ENCODE measurements around the gene PHLDB2. TPM values are rescaled to one million over a fixed set of nuclear protein-coding genes. Genes with fewer than 3 reads are reported as not detected.

PHLDB2 gene
- total RNA-seq, 1 donor: 14.1 TPM

DNA sequence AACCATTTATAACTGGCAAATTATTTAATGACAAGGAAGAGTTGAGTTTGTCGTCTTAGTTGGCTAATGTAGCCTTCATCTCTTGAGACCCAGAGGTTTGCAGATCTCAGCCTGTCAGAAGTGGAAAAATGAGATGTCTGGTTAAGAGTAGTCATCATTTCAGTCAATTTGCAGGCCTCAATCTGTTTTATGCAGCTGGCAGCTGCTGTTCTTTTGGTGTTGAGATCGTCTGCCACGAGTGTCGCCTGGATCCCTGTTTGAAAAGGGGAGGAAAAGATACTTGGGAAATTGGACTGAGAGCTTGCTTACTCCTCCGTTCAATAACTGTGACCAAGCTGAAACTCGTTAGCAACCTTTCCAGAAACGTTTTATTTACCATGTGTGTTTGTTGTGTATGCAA is 2.3 kb downstream of the PHLDB2 start:
- Histone ChIP-seq H3K27me3 (ENCODE audit: insufficient read depth, low read length) (peaks cover 26% of the 10 kb centered on the region), H3K4me3 (ENCODE audit: low read length) (no peak overlapping the region), H3K4me1 (ENCODE audit: insufficient read depth, low read length) (peaks cover 23% of the 10 kb centered on the region), H3K9me3 (ENCODE audit: low read depth, low read length) (no peaks in the 10 kb centered on the region)

DNA sequence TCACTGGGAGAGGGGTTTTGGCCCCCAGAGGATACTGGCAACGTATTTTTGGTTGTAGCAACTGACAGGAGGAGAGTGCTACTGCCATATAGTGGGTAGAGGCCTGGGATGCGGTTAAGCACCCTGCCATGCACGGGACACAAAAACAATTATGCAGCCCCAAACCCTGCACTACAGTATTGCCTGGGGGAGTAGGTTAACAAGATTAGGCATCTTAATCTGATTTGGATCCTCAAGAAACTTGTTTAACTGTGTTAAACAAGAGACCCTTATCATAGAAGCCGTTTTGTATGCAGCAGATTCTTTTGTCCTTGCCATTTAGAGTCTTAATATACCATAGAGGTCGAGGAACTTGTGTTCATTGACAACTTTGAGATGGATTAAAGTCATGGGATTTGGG is 3.4 kb downstream of the PHLDB2 start:
- no peaks in the 10 kb centered on the region for H3K9me3 ChIP-seq (ENCODE audit: low read depth, low read length)
- no peak overlapping the region for H3K4me3 ChIP-seq (ENCODE audit: low read length)
- peaks cover 23% of the 10 kb centered on the region for H3K4me1 ChIP-seq (ENCODE audit: insufficient read depth, low read length)
- H3K27me3 ChIP-seq (ENCODE audit: insufficient read depth, low read length): peaks cover 26% of the 10 kb centered on the region

DNA sequence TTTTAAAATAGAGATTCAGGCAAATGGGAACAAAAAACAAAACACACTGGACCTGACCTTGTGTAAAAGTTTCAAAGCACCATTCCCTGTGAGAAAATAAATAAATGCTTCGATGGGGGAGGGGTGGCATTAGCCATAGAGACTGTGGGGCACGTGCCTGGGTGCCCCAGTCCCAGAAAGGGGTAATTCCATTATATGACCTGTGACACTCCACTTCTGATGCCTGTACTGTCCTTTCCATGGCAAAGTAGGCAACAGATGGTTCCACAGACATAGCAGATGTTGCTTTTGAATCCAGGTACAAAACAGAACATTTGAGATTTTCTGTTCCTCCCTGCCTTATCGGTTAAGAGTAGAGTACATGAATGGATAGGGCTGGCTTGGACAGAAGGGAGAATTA is 3.9 kb downstream of the PHLDB2 start:
- H3K4me1 ChIP-seq (ENCODE audit: insufficient read depth, low read length): peaks cover 23% of the 10 kb centered on the region
- peaks cover 26% of the 10 kb centered on the region for H3K27me3 ChIP-seq (ENCODE audit: insufficient read depth, low read length)
- H3K4me3 ChIP-seq (ENCODE audit: low read length): no peak overlapping the region
- no peaks in the 10 kb centered on the region for H3K9me3 ChIP-seq (ENCODE audit: low read depth, low read length)

DNA sequence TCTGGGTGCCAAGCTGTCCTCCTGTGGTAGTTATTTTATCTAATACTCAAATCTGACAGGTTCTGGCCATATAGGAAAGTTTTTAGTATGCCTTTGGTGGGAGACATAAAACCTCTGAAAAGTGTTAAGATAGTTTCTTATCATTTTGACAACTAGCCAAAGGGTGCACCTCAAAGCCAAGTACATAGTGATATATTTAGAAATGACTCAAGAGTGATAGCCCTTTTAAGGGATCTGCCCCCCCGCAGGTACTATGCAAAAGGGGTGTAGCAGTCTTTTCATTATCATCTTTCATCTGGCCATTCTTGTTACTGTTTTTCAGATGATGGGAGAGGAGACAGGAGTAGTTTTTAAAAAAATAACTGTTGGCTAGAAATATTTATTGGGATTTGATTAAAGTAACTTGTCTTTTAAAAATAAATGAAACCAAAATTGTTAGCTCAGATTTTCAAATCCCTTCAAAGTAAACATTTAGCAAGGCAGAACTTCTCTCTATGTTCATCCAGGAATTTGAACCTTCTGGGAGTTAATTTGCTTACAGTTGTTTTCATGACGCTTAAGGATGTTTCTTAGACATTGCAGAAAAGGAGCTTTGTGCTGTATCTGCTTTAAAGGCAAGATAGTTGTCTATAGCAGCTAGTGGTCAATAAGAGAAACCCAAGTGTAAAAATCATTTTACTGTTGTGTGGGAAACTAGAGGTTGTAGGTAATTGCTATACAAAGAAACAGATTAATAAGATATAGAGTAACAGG is 5.1 kb downstream of the PHLDB2 start:
- Histone ChIP-seq H3K9me3 (ENCODE audit: low read depth, low read length) (no peaks in the 10 kb centered on the region), H3K4me3 (ENCODE audit: low read length) (no peak overlapping the region), H3K4me1 (ENCODE audit: insufficient read depth, low read length) (peaks cover 17% of the 10 kb centered on the region), H3K27me3 (ENCODE audit: insufficient read depth, low read length) (peaks cover 16% of the 10 kb centered on the region)

DNA sequence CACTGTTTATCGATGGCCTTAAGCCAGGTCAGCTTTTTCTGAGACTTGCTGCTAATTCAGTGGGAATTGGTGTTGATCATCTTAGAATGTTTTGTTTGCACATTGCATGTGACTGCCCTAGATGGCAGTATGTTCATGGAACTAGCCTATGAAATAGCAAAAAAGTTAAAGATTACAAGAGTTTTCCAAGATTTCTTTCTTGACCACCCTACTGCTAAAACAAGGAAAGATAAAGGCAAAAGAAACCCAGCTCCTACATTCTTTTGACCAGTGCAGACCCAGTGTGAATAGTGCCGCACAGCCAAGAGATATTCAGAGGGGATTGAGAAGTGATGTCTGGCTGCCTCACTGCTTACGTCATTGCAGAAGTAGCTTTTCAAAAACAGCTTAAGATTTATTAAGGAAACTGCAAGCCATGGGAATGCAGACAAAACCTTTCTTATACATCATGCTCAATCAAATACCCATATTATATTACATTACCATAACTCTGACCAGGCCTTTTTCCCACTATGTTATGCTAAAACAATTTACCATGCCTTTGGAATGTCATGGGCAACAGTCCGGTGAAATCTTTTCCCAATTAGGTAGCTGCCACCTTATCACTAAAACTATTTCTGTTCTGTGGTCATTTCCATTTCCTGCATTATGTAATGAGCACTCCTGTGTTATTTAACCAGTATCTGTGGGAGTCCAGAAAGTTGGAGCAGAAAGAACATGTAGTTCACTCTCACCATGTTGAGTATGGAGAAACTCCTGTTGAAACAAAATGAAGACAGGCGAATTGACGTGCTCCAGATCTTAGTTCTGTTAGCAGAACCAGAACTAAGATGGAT is 6.0 kb downstream of the PHLDB2 start:
- no peak overlapping the region for H3K4me3 ChIP-seq (ENCODE audit: low read length)

DNA sequence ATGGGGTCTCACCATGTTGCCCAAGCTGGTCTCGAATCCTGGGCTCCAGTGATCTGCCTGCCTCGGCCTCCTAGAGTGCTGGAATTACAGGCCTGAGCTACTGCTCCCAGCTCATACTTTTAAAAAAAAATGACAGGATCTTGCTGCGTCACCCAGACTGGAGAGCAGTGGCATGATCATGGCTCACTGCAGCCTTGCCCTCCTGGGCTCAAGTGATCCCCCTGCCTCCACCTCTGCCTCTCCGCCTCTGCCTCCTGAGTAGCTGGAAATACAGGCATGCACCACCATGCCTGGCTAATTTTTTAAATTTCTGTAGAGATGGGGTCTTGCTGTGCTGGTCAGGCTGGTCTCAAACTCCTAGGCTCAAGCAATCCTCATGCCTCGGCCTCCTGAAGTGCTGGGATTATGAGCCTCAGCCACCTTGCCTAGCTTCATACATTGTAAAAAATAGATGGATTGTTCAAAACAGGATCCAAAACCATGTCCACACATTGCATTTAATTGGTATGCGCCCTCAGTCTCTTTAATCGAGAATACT is 8.9 kb downstream of the PHLDB2 start:
- peaks cover 2% of the 10 kb centered on the region for H3K27me3 ChIP-seq (ENCODE audit: insufficient read depth, low read length)
- H3K4me3 ChIP-seq (ENCODE audit: low read length): no peak overlapping the region
- no peaks in the 10 kb centered on the region for H3K4me1 ChIP-seq (ENCODE audit: insufficient read depth, low read length)
- H3K9me3 ChIP-seq (ENCODE audit: low read depth, low read length): no peaks in the 10 kb centered on the region

More for the DNA sequence above, 6.0 kb downstream of the PHLDB2 start:
- Histone ChIP-seq H3K9me3 (ENCODE audit: low read depth, low read length) (no peaks in the 10 kb centered on the region), H3K4me1 (ENCODE audit: insufficient read depth, low read length) (peaks cover 10% of the 10 kb centered on the region), H3K27me3 (ENCODE audit: insufficient read depth, low read length) (peaks cover 14% of the 10 kb centered on the region)

DNA sequence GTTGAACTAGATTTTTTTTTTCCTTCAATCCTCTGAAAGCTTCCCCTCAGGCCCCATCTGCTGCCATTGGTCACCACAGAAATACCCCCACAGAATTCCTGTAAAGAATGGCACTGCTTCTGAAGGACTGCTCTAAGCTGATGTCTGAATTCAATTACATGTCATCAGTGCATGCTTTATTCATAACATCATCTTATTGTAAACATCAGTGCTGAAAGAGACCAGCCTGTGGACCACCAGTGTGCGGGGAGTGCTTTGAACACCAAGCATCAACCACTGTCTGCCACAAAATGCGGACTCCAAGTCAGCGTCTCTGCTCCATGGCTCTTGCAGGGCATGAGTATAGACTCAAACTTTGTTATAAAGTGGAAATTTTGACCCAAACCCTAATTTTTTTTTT is 11.6 kb downstream of the PHLDB2 start:
- no peaks in the 10 kb centered on the region for H3K4me1 ChIP-seq (ENCODE audit: insufficient read depth, low read length)
- H3K4me3 ChIP-seq (ENCODE audit: low read length): no peak overlapping the region
- no peaks in the 10 kb centered on the region for H3K9me3 ChIP-seq (ENCODE audit: low read depth, low read length)
- no peaks in the 10 kb centered on the region for H3K27me3 ChIP-seq (ENCODE audit: insufficient read depth, low read length)

DNA sequence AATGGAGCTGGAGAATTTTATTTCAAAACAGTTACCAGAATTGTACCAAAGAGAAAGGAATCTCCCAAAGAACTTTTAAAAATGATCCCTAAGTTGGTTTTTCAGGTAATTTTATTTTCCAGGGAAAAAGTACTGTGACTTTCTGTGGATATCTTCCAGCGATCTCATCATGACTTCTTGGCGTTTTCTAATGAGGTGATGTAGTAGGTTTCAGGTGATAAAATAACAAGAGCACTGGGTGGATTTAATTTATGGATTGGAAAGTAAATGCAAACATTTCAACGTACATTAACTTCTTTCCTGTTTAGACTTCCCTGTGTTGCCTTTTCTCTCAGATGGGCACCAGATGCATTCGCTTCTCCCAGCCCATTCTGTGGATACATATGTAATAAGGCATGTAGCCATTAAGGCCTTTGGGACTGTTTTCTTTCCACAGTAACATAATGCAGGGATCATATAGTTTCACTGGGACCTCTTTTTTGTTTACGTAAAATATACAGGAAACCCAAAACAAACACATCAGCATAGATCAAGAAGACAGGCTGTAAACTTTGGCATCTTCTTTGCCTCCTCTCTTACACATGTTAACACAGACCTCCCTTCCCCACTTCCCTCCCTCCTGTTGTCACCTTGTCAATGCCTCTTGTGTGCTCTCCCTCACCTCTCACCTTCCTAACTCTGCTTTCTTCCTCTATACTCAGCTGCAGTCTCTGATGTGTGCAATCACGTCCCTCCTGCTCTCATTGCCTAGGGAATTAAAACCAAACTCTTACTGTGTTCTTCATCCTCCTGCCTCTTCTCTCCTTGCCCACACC is 13.0 kb downstream of the PHLDB2 start:
- no peaks in the 10 kb centered on the region for H3K9me3 ChIP-seq (ENCODE audit: low read depth, low read length)
- no peaks in the 10 kb centered on the region for H3K27me3 ChIP-seq (ENCODE audit: insufficient read depth, low read length)
- no peaks in the 10 kb centered on the region for H3K4me1 ChIP-seq (ENCODE audit: insufficient read depth, low read length)

DNA sequence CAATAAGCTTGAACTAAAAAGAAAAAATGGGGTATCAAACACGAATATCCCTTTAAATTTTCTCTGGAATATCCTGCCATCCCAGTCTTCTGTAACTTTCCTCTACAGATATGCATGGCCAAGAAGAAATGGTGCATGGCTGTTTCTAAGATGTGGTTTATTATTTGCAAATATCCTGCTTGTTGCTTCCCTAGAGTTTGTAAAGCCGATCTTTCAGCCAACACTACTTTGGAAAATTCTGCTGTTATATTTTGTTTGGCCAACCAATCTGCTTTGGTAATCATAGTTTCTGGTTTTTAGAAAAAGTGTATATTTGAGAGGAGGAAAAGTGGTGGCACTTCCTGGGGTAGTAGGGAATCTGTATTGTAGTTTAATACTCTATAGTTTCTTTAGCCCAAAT is 13.9 kb downstream of the PHLDB2 start:
- Histone ChIP-seq H3K4me3 (ENCODE audit: low read length) (no peak overlapping the region), H3K9me3 (ENCODE audit: low read depth, low read length) (no peaks in the 10 kb centered on the region), H3K4me1 (ENCODE audit: insufficient read depth, low read length) (no peaks in the 10 kb centered on the region), H3K27me3 (ENCODE audit: insufficient read depth, low read length) (no peaks in the 10 kb centered on the region)

More for the DNA sequence above, 13.0 kb downstream of the PHLDB2 start:
- H3K4me3 ChIP-seq (ENCODE audit: low read length): no peak overlapping the region

DNA sequence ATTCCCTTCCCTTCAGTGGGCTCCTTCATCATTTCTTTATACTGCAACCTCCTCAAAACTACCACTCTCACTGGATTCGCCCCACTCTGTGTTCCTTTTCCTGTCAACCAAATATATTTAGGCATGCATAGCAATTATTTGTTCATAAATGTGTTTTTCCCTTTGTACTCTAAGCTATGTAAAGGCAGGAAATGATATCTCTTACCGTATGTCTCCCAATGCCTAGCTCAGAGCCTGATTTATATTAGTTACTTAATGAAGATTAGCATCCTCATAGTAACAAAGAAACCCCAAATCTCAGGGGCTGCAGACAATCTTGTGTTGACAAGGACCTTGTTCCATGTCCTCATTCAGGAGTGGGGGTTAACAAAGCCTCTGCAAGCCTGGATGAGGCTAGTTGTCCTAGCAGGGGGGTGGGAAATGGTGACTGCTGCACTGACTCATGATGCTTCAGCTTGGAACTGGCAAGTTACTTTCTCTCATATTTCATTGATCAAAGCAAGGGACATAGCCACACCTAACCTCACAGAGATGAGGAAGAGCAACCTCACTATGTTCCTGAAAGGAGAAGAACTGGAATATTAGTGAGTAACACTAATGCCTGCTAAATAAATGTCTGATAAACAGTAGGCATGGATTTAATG is 15.2 kb downstream of the PHLDB2 start:
- H3K4me1 ChIP-seq (ENCODE audit: insufficient read depth, low read length): no peaks in the 10 kb centered on the region
- H3K9me3 ChIP-seq (ENCODE audit: low read depth, low read length): no peaks in the 10 kb centered on the region
- H3K27me3 ChIP-seq (ENCODE audit: insufficient read depth, low read length): no peaks in the 10 kb centered on the region
- H3K4me3 ChIP-seq (ENCODE audit: low read length): no peak overlapping the region

DNA sequence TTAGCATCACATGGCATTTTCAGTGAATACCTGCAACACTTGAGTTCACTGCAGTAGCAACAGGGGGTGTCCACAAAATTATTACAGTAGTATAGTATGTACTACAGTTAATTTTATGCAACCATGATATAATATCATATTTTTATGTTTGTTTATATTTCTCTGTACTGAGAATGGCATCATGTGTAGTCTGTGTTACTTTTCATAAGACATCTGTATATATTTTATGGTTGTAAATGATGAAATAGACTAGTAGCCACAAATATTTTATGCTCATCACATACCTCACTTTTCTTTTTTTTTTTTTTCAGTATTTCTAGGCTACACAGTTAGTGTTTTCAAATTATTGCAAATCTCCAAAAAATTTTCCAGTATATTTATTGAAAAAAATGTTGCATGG is 22.4 kb downstream of the PHLDB2 start:
- H3K9me3 ChIP-seq (ENCODE audit: low read depth, low read length): peaks cover 7% of the 10 kb centered on the region
- H3K4me1 ChIP-seq (ENCODE audit: insufficient read depth, low read length): no peaks in the 10 kb centered on the region
- no peak overlapping the region for H3K4me3 ChIP-seq (ENCODE audit: low read length)
- no peaks in the 10 kb centered on the region for H3K27me3 ChIP-seq (ENCODE audit: insufficient read depth, low read length)

DNA sequence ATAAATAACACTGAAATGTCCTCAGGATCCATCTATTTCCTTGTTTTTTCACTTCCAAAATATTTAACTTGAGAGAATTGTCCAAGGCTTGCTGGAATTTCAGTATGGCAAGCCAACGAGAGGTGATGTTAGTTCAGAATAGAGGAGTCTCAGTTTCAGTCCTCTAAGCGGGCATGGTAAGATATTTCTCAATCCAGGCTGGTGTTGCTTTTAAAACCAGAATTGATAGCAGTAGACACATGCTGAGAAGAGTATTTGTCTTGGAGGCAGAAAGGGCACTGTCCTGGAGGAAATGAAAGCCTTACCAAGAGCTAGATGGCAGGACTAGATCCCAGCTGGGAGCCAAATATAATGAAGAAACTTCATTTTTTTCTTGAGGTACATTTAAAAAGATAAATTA is 23.1 kb downstream of the PHLDB2 start:
- H3K9me3 ChIP-seq (ENCODE audit: low read depth, low read length): peaks cover 7% of the 10 kb centered on the region
- H3K27me3 ChIP-seq (ENCODE audit: insufficient read depth, low read length): no peaks in the 10 kb centered on the region
- H3K4me3 ChIP-seq (ENCODE audit: low read length): no peak overlapping the region
- no peaks in the 10 kb centered on the region for H3K4me1 ChIP-seq (ENCODE audit: insufficient read depth, low read length)

DNA sequence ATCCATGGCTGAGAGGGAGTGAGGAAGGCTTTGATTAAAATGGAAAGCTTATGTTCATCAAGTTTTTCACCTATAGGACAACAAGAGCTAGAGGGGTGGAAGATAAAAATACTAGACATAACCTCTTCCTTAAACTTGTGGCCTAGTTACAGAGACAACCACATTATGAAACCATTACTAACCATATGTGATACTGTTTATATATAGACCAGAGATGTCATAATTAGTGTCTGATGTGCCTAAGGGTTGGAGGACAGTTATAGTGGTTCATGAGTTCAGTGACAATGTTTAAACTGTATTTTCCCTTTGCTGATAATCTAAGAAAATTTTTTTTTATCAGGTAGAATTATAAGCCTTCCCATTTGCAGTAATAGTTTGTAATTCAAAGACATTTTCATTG is 23.7 kb downstream of the PHLDB2 start:
- no peaks in the 10 kb centered on the region for H3K27me3 ChIP-seq (ENCODE audit: insufficient read depth, low read length)
- peaks cover 7% of the 10 kb centered on the region for H3K9me3 ChIP-seq (ENCODE audit: low read depth, low read length)
- H3K4me1 ChIP-seq (ENCODE audit: insufficient read depth, low read length): no peaks in the 10 kb centered on the region
- H3K4me3 ChIP-seq (ENCODE audit: low read length): no peak overlapping the region

DNA sequence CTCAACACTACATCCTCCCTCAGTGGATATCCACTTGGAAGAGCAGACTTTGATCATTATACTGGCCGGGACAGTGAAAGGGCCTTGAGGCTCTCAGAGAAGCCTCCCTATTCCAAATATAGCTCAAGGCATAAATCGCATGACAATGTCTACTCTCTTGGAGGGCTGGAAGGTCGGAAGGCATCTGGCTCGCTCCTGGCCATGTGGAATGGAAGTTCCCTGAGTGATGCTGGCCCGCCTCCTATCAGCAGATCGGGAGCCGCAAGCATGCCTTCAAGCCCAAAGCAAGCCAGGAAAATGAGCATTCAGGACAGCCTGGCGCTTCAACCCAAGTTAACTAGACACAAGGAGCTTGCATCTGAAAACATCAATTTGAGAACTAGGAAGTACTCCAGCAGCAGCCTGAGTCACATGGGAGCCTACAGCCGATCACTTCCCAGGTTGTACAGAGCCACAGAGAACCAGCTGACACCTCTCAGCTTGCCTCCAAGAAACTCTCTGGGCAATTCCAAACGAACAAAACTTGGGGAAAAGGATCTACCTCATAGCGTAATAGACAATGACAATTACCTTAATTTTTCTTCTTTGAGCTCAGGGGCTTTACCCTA is 25.4 kb downstream of the PHLDB2 start:
- no peaks in the 10 kb centered on the region for H3K4me1 ChIP-seq (ENCODE audit: insufficient read depth, low read length)
- H3K9me3 ChIP-seq (ENCODE audit: low read depth, low read length): peaks cover 7% of the 10 kb centered on the region
- H3K27me3 ChIP-seq (ENCODE audit: insufficient read depth, low read length): no peaks in the 10 kb centered on the region
- H3K4me3 ChIP-seq (ENCODE audit: low read length): no peak overlapping the region

All from mononuclear cell (primary cell).